Activated T-cell treated with anti-CD3 and anti-CD28 coated beads for 4 hours (primary cell): ENCODE results near the gene SDCCAG8.

Experiments used
- DNase-seq: peaks from one replicate; pipeline ENCODE4 v3.0.0-alpha.2; 2020

SDCCAG8 gene

GRCh38 chr1:243428617-243429342 is 172.9 kb downstream of the SDCCAG8 start:
- no peak for DNase-seq

GRCh38 chr1:243431591-243431990 is 175.8 kb downstream of the SDCCAG8 start:
- no peak for DNase-seq

GRCh38 chr1:243432136-243432535 is 176.3 kb downstream of the SDCCAG8 start:
- DNase-seq = no peak

- no peak for DNase-seq
Measured at GRCh38 chr1:243433737-243434370, 178.0 kb downstream of the SDCCAG8 start.

- DNase-seq = no peak
Measured at GRCh38 chr1:243434594-243434993, 178.8 kb downstream of the SDCCAG8 start.

- DNase-seq = no peak
Measured at GRCh38 chr1:243435836-243436235, 180.0 kb downstream of the SDCCAG8 start.

GRCh38 chr1:243438146-243438545 is 182.3 kb downstream of the SDCCAG8 start:
- DNase-seq = no peak

GRCh38 chr1:243438815-243439214 is 183.0 kb downstream of the SDCCAG8 start:
- no peak for DNase-seq

- DNase-seq = no peak
Measured at GRCh38 chr1:243440406-243440805, 184.6 kb downstream of the SDCCAG8 start.

GRCh38 chr1:243441601-243442000 is 185.8 kb downstream of the SDCCAG8 start:
- DNase-seq = no peak

GRCh38 chr1:243443557-243443956 is 187.7 kb downstream of the SDCCAG8 start:
- DNase-seq = no peak

- no peak for DNase-seq
Measured at GRCh38 chr1:243447347-243447746, 191.5 kb downstream of the SDCCAG8 start.

GRCh38 chr1:243447844-243448243 is 192.0 kb downstream of the SDCCAG8 start:
- DNase-seq = no peak

GRCh38 chr1:243449373-243449772 is 193.5 kb downstream of the SDCCAG8 start:
- no peak for DNase-seq

GRCh38 chr1:243452092-243452491 is 196.3 kb downstream of the SDCCAG8 start:
- no peak for DNase-seq

- DNase-seq = no peak
Measured at GRCh38 chr1:243454328-243454997, 198.6 kb downstream of the SDCCAG8 start.

- no peak for DNase-seq
Measured at GRCh38 chr1:243455760-243456651, 200.2 kb downstream of the SDCCAG8 start.

GRCh38 chr1:243457363-243457982 is 201.6 kb downstream of the SDCCAG8 start:
- no peak for DNase-seq

GRCh38 chr1:243459059-243459458 is 203.2 kb downstream of the SDCCAG8 start:
- DNase-seq = no peak

GRCh38 chr1:243461700-243462099 is 205.9 kb downstream of the SDCCAG8 start:
- DNase-seq = no peak

GRCh38 chr1:243462929-243463697 is 207.3 kb downstream of the SDCCAG8 start:
- DNase-seq = no peak

GRCh38 chr1:243465081-243465480 is 209.2 kb downstream of the SDCCAG8 start:
- DNase-seq = no peak
